Gastroesophageal sphincter (tissue), 3 donors: ENCODE measurements around the gene CD276.

Experiments used
- EP300 ChIP-seq: sonication (generic); formaldehyde crosslinking; IDR thresholded peaks from one replicate; pipeline ENCODE4 v1.6.1; 2017; ENCODE audit warnings: antibody characterized with exemption, mild to moderate bottlenecking
- POLR2AphosphoS5 ChIP-seq: sonication (generic); formaldehyde crosslinking; IDR thresholded peaks from one replicate; pipeline ENCODE4 v1.6.1; 2017; ENCODE audit warnings: antibody characterized with exemption
- TF ChIP-seq, protein P1 (sequence below), 4 experiments: fragments of 200-600 bp in 2 of 4; fragments of 450-650 bp in 2 of 4; sonication (generic) in 1 of 4; IDR thresholded peaks; one replicate each; pipeline ENCODE4 v1.5.1; 2017 to 2019; ENCODE audit warnings: antibody characterized with exemption in 4 of 4, mild to moderate bottlenecking in 2 of 4, moderate library complexity in 2 of 4

DNA sequence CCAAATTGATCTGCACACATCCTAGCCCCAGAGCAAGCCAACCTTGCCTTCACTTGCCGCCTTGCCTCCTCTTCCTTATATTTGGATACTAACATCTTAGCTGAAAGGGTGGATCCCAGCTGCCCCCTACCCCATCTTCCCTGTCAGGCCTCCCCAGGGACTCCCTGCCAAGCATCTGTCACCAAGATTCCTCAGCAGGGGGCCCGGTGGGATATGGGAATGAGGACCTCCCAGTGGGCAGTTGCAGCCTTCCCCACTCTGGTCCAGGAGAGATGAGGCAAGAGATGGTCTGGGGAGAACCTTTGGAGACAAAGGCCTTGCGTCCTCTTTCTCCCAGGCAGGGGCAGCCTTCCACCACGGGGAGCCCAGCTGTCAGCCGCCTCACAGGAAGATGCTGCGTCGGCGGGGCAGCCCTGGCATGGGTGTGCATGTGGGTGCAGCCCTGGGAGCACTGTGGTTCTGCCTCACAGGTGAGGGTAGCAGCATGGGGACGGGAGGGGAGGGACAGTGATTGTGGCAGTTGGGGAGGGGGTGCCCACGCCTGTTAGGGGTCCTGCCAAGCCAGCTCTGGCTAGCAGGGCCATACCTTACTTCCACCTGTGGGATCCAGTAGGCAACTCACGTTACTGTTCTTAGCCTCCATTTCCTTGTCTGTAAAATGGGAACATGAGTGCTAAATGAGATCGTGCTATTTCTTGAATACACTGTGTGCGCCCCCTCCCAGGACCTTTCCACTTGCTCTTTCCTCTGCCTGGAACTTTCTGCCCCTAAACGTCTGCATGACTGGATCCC lies 15.3 kb downstream of the CD276 start:
- TF ChIP-seq POLR2AphosphoS5 (no peak), EP300 (no peak)
- TF ChIP-seq, protein P1, sequence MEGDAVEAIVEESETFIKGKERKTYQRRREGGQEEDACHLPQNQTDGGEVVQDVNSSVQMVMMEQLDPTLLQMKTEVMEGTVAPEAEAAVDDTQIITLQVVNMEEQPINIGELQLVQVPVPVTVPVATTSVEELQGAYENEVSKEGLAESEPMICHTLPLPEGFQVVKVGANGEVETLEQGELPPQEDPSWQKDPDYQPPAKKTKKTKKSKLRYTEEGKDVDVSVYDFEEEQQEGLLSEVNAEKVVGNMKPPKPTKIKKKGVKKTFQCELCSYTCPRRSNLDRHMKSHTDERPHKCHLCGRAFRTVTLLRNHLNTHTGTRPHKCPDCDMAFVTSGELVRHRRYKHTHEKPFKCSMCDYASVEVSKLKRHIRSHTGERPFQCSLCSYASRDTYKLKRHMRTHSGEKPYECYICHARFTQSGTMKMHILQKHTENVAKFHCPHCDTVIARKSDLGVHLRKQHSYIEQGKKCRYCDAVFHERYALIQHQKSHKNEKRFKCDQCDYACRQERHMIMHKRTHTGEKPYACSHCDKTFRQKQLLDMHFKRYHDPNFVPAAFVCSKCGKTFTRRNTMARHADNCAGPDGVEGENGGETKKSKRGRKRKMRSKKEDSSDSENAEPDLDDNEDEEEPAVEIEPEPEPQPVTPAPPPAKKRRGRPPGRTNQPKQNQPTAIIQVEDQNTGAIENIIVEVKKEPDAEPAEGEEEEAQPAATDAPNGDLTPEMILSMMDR (IDR thresholded peaks at IDR 0.05), result no peak
